ENCODE measurements around the gene FGR.

Gene FGR

GRCh38 chr1:27597516-27598294, 37.3 kb downstream of the FGR start:
- peaks cover 16% of the 10 kb centered on the region for H3K36me3 ChIP-seq (ENCODE audit: insufficient read depth, insufficient read length, low read length)
- no peaks in the 10 kb centered on the region for H3K9me3 ChIP-seq (ENCODE audit: insufficient read depth, low read length)
- H3K9ac ChIP-seq (ENCODE audit: insufficient read length, low read depth): peak overlapping the region; percentile 14
- TF ChIP-seq SUZ12 (IDR thresholded peaks at IDR 0.05; ENCODE audit: extremely low read depth, insufficient read depth, insufficient read length) (no peak), YY1 (IDR thresholded peaks at IDR 0.05; ENCODE audit: insufficient read depth, insufficient read length) (no peak), ZNF274 (IDR thresholded peaks at IDR 0.05; ENCODE audit: low read depth, low read length) (no peak)
- H3K27me3 ChIP-seq (ENCODE audit: insufficient read depth, insufficient read length): no peaks in the 10 kb centered on the region
- peaks cover 84% of the 10 kb centered on the region for H3K4me1 ChIP-seq (ENCODE audit: insufficient read depth, insufficient read length)
- H3K4me3 ChIP-seq (ENCODE audit: insufficient read length, low read depth): no peak overlapping the region
- DNase-seq (ENCODE audit: low read depth, low spot score): no peak

DNA sequence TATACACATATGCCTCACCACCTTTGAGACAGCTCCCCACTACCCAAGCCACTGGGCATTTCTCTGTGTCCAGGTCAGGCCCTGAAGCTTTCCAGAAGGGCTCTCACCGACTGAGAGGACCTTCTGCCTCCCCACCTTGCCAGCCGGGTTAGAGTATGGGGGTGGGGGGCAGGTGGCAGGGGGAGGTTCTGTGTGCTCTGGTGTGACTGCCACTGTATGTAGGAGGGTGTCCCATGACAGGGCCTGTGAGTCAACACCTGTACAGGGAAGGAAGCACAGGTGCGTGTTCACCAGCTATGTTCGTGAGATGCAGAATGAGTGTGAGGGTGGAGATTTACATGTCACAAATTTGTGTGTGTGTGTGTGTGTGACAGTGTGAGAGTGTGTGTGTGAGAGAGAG, 38.0 kb downstream of the FGR start:
- Histone ChIP-seq H3K9me3 (ENCODE audit: insufficient read depth, low read length) (no peaks in the 10 kb centered on the region), H3K36me3 (ENCODE audit: insufficient read depth, insufficient read length, low read length) (peaks cover 17% of the 10 kb centered on the region), H3K4me1 (ENCODE audit: insufficient read depth, insufficient read length) (peaks cover 88% of the 10 kb centered on the region), H3K9ac (ENCODE audit: insufficient read length, low read depth) (peak overlapping the region; percentile 37), H3K27me3 (ENCODE audit: insufficient read depth, insufficient read length) (no peaks in the 10 kb centered on the region), H3K4me3 (ENCODE audit: insufficient read length, low read depth) (no peak overlapping the region)
- DNase-seq (ENCODE audit: low read depth, low spot score): no peak
- no peak for TF ChIP-seq ZNF274 (IDR thresholded peaks at IDR 0.05; ENCODE audit: low read depth, low read length)
- no peak for TF ChIP-seq YY1 (IDR thresholded peaks at IDR 0.05; ENCODE audit: insufficient read depth, insufficient read length)
- TF ChIP-seq SUZ12 (IDR thresholded peaks at IDR 0.05; ENCODE audit: extremely low read depth, insufficient read depth, insufficient read length): no peak

DNA sequence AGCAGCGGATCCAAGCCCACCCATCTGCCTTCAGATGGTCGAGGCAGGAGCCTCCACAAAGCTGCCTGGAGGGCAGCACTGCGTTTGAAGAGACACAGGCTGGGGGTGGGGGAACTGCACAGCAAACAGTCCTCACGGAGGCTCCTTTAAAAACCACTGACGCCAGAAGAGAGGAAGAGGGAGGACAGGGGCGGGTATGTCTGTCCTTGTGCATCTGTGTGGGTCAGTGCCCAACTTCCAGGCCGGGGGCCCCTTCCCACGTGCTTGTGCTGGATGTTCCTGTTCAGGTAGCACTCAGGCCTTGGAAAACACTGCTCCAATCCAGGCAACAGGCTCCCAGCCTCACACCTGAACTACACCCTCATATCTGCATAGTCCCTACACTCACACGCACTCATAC, 38.7 kb downstream of the FGR start:
- no peaks in the 10 kb centered on the region for H3K9me3 ChIP-seq (ENCODE audit: insufficient read depth, low read length)
- TF ChIP-seq YY1 (IDR thresholded peaks at IDR 0.05; ENCODE audit: insufficient read depth, insufficient read length) (no peak), ZNF274 (IDR thresholded peaks at IDR 0.05; ENCODE audit: low read depth, low read length) (no peak), SUZ12 (IDR thresholded peaks at IDR 0.05; ENCODE audit: extremely low read depth, insufficient read depth, insufficient read length) (no peak)
- H3K4me3 ChIP-seq (ENCODE audit: insufficient read length, low read depth): no peak overlapping the region
- H3K9ac ChIP-seq (ENCODE audit: insufficient read length, low read depth): peak overlapping the region; percentile 82
- peaks cover 91% of the 10 kb centered on the region for H3K4me1 ChIP-seq (ENCODE audit: insufficient read depth, insufficient read length)
- no peaks in the 10 kb centered on the region for H3K27me3 ChIP-seq (ENCODE audit: insufficient read depth, insufficient read length)
- no peak for DNase-seq (ENCODE audit: low read depth, low spot score)
- peaks cover 20% of the 10 kb centered on the region for H3K36me3 ChIP-seq (ENCODE audit: insufficient read depth, insufficient read length, low read length)

DNA sequence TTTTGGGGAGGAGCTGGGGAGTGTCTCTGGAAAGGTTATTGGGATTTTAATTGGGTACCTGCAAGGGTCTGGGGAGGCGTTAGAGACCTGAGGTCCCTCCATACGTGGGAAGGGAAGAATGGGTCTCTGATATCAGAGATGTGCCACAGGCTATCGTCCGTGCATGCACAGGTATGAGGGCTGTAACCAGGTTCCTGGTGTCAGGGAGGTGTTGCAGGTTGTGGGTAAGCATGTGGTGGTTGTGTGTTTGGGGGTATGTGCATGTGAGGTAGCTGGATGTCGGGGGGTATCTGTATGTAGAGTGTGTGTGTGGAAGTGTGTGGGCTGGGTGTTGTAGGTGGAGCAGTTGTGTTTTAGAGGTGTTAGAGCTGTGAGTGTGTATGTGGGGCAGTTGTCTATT, 39.4 kb downstream of the FGR start:
- TF ChIP-seq ZNF274 (IDR thresholded peaks at IDR 0.05; ENCODE audit: low read depth, low read length): no peak
- TF ChIP-seq YY1 (IDR thresholded peaks at IDR 0.05; ENCODE audit: insufficient read depth, insufficient read length): no peak
- TF ChIP-seq SUZ12 (IDR thresholded peaks at IDR 0.05; ENCODE audit: extremely low read depth, insufficient read depth, insufficient read length): no peak
- H3K36me3 ChIP-seq (ENCODE audit: insufficient read depth, insufficient read length, low read length): peaks cover 23% of the 10 kb centered on the region
- no peaks in the 10 kb centered on the region for H3K9me3 ChIP-seq (ENCODE audit: insufficient read depth, low read length)
- H3K27me3 ChIP-seq (ENCODE audit: insufficient read depth, insufficient read length): no peaks in the 10 kb centered on the region
- peak overlapping the region; percentile 82 for H3K9ac ChIP-seq (ENCODE audit: insufficient read length, low read depth)
- peaks cover 91% of the 10 kb centered on the region for H3K4me1 ChIP-seq (ENCODE audit: insufficient read depth, insufficient read length)
- no peak overlapping the region for H3K4me3 ChIP-seq (ENCODE audit: insufficient read length, low read depth)
- no peak for DNase-seq (ENCODE audit: low read depth, low spot score)

GRCh38 chr1:27594564-27595510, 40.1 kb downstream of the FGR start:
- H3K4me3 ChIP-seq (ENCODE audit: insufficient read length, low read depth): no peak overlapping the region
- peaks cover 30% of the 10 kb centered on the region for H3K36me3 ChIP-seq (ENCODE audit: insufficient read depth, insufficient read length, low read length)
- peak overlapping the region; percentile 82 for H3K9ac ChIP-seq (ENCODE audit: insufficient read length, low read depth)
- peaks cover 90% of the 10 kb centered on the region for H3K4me1 ChIP-seq (ENCODE audit: insufficient read depth, insufficient read length)
- no peak for DNase-seq (ENCODE audit: low read depth, low spot score)
- no peak for TF ChIP-seq ZNF274 (IDR thresholded peaks at IDR 0.05; ENCODE audit: low read depth, low read length)
- TF ChIP-seq YY1 (IDR thresholded peaks at IDR 0.05; ENCODE audit: insufficient read depth, insufficient read length): no peak
- TF ChIP-seq SUZ12 (IDR thresholded peaks at IDR 0.05; ENCODE audit: extremely low read depth, insufficient read depth, insufficient read length): no peak
- H3K27me3 ChIP-seq (ENCODE audit: insufficient read depth, insufficient read length): no peaks in the 10 kb centered on the region
- no peaks in the 10 kb centered on the region for H3K9me3 ChIP-seq (ENCODE audit: insufficient read depth, low read length)

DNA sequence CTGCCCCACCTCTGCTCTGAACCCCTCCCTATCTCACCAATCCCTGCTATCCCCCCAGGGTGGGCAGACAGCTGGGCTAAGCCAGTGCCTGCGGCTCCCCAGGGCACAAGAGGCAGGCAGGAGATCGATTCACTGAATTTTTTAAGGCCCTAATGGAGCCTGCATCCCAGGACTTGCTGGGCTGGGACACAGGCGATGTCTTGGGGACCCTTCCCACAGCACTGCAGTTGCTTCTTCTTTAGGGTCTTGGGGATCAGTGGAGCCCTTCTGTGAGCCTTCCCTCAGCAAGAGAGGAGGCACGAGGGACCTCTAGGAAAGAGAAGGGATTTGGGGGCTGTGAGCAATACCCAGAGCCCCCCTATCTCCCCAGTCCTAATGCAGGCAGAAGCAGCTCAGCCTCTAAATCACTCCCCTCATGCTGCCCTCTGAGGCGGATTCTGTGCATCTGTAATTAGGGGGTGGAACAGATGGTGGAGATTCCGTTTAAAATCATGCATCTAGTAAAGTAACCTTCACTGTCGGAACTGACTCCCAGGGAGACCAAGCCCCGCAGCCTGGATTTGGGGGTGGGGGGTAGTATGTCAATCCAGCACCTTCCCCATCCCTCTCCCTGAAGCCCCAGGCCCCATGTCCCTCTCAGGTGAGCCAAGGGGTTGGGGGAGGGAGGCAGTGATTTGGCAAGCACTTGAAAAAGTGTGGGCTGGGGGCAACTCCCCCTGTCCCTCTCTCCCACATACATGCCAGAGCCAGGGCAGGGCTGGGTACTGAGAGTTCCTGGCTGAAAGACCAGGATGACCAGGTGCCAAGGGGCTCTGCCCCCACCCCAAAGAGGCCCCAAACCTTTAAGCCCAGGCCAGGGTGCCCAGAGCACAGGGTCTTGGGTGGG, 41.1 kb downstream of the FGR start:
- TF ChIP-seq SUZ12 (IDR thresholded peaks at IDR 0.05; ENCODE audit: extremely low read depth, insufficient read depth, insufficient read length): no peak
- TF ChIP-seq ZNF274 (IDR thresholded peaks at IDR 0.05; ENCODE audit: low read depth, low read length): no peak
- no peak for TF ChIP-seq YY1 (IDR thresholded peaks at IDR 0.05; ENCODE audit: insufficient read depth, insufficient read length)
- peak overlapping the region; percentile 31 for H3K4me3 ChIP-seq (ENCODE audit: insufficient read length, low read depth)
- DNase-seq (ENCODE audit: low read depth, low spot score): no peak
- peak overlapping the region; percentile 82 for H3K9ac ChIP-seq (ENCODE audit: insufficient read length, low read depth)
- no peaks in the 10 kb centered on the region for H3K27me3 ChIP-seq (ENCODE audit: insufficient read depth, insufficient read length)
- no peaks in the 10 kb centered on the region for H3K9me3 ChIP-seq (ENCODE audit: insufficient read depth, low read length)
- H3K36me3 ChIP-seq (ENCODE audit: insufficient read depth, insufficient read length, low read length): peaks cover 38% of the 10 kb centered on the region
- peaks cover 92% of the 10 kb centered on the region for H3K4me1 ChIP-seq (ENCODE audit: insufficient read depth, insufficient read length)

All from NT2/D1 (cell line).